Mesothelial cell of epicardium (in vitro differentiated cells): ENCODE results near the gene MALRD1. TPM values are rescaled to one million over a fixed set of nuclear protein-coding genes. Genes with fewer than 3 reads are reported as not detected.

ENCODE experiments used
- DNase-seq, 2 experiments: peaks; one replicate each; pipeline ENCODE4 v3.0.0; 2021; ENCODE audit warnings: low spot score in 2 of 2; ENCODE audit not compliant: unreplicated experiment in 2 of 2
- H3K27ac Mint-ChIP-seq: 2 replicates; pipeline ENCODE4 v1.8.0; 2021; ENCODE audit warnings: mixed read lengths
- H3K27me3 Mint-ChIP-seq: 2 replicates; pipeline ENCODE4 v1.8.0; 2021; ENCODE audit warnings: low read depth, mixed read lengths
- H3K36me3 Mint-ChIP-seq: 2 replicates; pipeline ENCODE4 v1.8.0; 2021; ENCODE audit warnings: mixed read lengths
- H3K4me1 Mint-ChIP-seq: 2 replicates; pipeline ENCODE4 v1.8.0; 2021; ENCODE audit warnings: mixed read lengths
- H3K4me3 Mint-ChIP-seq: 2 replicates; pipeline ENCODE4 v1.8.0; 2021; ENCODE audit warnings: mild to moderate bottlenecking, moderate library complexity, mixed read lengths
- H3K9me3 Mint-ChIP-seq: 2 replicates; pipeline ENCODE4 v1.8.0; 2021; ENCODE audit warnings: mixed read lengths
- total RNA-seq: library from RNA; stranded (reverse); gene quantifications from 3 replicates; pipeline ENCODE4 v1.2.1, GENCODE V29; 2021
- TF ChIP-seq, protein P1 (sequence below): fragments of 200-600 bp; sonication (generic); IDR thresholded peaks from one replicate; pipeline ENCODE4 v1.5.0; 2021; ENCODE audit warnings: antibody characterized with exemption; ENCODE audit not compliant: unreplicated experiment

The MALRD1 gene
- total RNA-seq, 1 donor from 2014 or later, result 11.1 TPM

DNA sequence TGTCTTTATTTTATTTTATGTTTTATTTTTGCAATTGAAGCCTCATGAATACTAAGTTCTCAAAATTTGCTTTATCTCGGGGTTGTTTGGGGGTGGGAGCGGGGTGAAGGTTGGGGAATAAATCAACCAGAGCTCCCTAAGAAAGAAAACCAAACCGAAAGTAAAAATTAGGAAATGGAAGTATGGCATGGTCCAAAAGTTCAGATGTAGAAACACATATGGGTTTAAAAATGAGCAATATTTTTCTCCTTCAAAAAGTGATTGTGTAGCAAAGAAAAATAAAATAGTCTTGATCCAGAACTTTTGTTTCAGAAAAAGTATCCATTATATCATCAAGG is 590.3 kb downstream of the MALRD1 start:
- H3K27me3 Mint-ChIP-seq, result no peaks in the 10 kb centered on the region
- H3K4me3 Mint-ChIP-seq, result peak overlapping the region; percentile 25
- H3K4me1 Mint-ChIP-seq, result peaks cover 12% of the 10 kb centered on the region
- H3K9me3 Mint-ChIP-seq, result no peaks in the 10 kb centered on the region
- peak overlapping the region; percentile 54 for H3K27ac Mint-ChIP-seq
- TF ChIP-seq, protein P1, sequence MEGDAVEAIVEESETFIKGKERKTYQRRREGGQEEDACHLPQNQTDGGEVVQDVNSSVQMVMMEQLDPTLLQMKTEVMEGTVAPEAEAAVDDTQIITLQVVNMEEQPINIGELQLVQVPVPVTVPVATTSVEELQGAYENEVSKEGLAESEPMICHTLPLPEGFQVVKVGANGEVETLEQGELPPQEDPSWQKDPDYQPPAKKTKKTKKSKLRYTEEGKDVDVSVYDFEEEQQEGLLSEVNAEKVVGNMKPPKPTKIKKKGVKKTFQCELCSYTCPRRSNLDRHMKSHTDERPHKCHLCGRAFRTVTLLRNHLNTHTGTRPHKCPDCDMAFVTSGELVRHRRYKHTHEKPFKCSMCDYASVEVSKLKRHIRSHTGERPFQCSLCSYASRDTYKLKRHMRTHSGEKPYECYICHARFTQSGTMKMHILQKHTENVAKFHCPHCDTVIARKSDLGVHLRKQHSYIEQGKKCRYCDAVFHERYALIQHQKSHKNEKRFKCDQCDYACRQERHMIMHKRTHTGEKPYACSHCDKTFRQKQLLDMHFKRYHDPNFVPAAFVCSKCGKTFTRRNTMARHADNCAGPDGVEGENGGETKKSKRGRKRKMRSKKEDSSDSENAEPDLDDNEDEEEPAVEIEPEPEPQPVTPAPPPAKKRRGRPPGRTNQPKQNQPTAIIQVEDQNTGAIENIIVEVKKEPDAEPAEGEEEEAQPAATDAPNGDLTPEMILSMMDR, result no peak
- no peaks in the 10 kb centered on the region for H3K36me3 Mint-ChIP-seq
- DNase-seq, result no peak

DNA sequence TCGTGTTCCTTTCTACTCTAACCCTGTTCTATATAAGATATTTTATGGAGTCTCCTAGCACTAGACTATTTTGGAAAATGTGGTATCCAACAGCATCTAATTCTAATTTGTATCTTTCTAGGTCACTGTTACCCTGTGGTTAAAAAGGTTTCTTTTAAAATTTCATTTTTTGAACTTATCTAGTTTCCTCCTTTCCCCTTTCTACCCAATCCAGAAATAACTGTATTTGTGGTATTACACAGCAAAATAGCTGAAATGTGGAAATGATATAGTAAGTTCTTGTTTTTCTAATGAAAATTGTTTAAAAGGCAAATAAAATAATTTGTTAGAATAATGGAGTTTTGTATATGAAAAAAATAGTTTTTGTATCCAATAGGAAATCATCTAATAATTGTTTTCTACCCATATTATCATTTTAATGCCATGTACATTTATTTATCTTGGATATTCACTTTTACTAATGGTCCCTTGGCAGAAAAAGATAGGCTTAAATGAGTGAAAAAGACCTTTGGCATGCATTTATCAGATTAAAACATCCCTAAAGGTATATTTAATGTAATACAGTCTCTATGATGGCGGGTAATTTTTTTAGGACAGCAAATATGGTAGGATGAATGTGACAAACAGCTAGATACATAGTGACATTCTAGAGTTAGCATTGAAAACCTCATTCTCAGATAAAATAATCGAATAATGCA is 592.1 kb downstream of the MALRD1 start:
- Mint-ChIP-seq H3K4me1 (peaks cover 12% of the 10 kb centered on the region), H3K4me3 (no peak overlapping the region), H3K27ac (no peak overlapping the region), H3K36me3 (no peaks in the 10 kb centered on the region), H3K9me3 (no peaks in the 10 kb centered on the region), H3K27me3 (no peaks in the 10 kb centered on the region)
- DNase-seq, result no peak
- TF ChIP-seq, protein P1, result no peak

DNA sequence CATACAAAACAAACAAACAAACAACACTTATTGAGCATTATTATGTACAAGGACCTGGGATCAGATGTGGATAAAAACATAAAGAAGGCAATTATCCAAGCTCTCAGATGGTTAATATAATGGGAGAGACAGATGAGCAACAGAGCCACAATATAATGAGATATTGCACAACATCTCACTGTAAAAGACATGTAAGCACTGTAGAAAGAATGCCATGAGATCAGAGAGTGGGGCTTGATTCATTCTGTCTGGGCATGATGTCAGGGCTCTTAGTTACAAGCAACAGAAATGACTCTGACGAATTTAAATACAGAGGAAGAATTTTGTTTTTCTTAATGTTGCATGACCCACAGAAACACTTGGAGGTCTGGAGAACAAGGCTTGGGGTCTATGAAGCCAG is 602.9 kb downstream of the MALRD1 start:
- peaks cover 21% of the 10 kb centered on the region for H3K9me3 Mint-ChIP-seq
- no peak for DNase-seq
- no peak overlapping the region for H3K4me3 Mint-ChIP-seq
- H3K27ac Mint-ChIP-seq, result no peak overlapping the region
- peaks cover 14% of the 10 kb centered on the region for H3K36me3 Mint-ChIP-seq
- H3K4me1 Mint-ChIP-seq, result peaks cover 15% of the 10 kb centered on the region
- no peaks in the 10 kb centered on the region for H3K27me3 Mint-ChIP-seq
- TF ChIP-seq, protein P1, result no peak

DNA sequence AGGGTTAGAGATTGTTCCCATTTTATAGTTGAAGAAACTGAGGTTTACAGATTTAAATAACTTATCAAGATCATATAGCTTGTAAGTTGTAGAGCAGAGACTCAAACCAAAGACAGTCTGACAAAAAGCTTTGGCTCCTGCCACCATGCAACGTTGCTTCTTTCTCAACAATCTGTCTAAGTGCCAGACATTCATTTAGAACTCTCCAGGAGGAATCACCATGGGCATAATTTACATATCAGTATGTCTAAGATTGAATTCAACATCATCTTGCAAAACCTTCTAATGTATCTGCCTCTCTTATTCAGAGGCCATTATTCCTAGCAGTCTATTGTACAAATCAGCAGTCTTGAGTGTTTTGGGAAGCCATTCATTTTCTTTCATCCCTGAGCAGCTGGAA is 604.1 kb downstream of the MALRD1 start:
- DNase-seq, result no peak
- Mint-ChIP-seq H3K27ac (no peak overlapping the region), H3K4me3 (no peak overlapping the region), H3K9me3 (peaks cover 21% of the 10 kb centered on the region), H3K27me3 (no peaks in the 10 kb centered on the region), H3K4me1 (peaks cover 15% of the 10 kb centered on the region), H3K36me3 (peaks cover 14% of the 10 kb centered on the region)
- TF ChIP-seq, protein P1, result no peak

DNA sequence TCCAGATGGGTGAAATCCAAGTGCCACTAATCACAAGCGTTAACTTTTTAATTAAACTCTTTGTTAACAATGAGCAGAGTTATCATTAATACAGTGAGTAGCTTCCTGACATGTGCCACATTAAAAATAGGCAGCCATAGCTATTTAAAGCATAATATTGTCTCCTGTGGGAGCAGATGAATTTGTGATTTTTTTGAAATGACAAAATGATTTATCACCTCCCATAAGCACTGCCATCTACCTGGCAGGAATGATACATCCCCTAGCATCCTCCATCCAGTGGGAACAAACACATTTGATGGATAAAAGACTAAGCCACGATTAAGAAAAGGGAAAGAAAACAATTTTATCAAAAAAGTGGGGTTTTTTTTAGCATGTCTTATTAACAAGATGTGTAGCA is 605.3 kb downstream of the MALRD1 start:
- H3K27me3 Mint-ChIP-seq, result no peaks in the 10 kb centered on the region
- TF ChIP-seq, protein P1, result no peak
- DNase-seq, result no peak
- H3K4me1 Mint-ChIP-seq, result peaks cover 15% of the 10 kb centered on the region
- H3K9me3 Mint-ChIP-seq, result peaks cover 16% of the 10 kb centered on the region
- peak overlapping the region; percentile 89 for H3K27ac Mint-ChIP-seq
- no peak overlapping the region for H3K4me3 Mint-ChIP-seq
- peaks cover 11% of the 10 kb centered on the region for H3K36me3 Mint-ChIP-seq
